Measurements from ENCODE around the gene NPHS1. TPM values are rescaled to one million over a fixed set of nuclear protein-coding genes. Genes with fewer than 3 reads are reported as not detected.

Gene NPHS1
- total RNA-seq, 4 donors from 2014 or later = not detected

DNA sequence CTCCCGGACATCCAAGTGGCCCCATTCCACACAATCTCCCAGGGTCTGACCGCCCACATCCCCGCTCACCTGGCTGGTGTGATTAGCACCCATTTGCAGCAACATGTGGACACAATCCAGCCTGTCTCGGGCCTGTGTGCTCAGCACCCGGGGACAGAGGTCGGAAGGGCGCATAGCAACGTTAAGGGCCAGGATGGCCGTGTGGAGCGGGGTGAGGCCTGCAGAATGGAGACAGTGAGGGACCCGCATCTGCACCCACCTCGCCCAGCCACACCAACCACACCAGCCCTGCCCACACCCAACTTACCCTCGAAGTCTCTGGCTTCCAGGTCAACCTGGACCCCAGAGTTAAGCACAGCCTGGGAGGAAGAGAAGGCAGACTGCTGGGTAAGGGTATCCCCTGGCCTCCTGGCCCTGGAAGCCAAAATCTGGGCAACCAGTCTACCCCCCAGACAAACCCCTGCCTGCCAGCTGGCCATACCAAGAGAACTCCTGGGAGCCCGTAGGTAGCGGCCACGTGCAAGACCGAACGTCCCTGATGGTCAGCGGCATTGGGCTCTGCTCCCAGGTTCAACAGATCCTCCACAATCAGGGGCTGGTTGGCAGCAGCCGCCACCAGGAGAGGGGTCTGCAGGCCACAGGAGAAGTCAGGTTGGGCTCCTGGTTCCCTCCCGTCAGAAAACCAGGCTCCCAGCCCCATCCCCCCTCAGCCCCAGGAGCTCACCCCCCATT lies 43.8 kb upstream of the NPHS1 start:
- TF ChIP-seq, protein P1, sequence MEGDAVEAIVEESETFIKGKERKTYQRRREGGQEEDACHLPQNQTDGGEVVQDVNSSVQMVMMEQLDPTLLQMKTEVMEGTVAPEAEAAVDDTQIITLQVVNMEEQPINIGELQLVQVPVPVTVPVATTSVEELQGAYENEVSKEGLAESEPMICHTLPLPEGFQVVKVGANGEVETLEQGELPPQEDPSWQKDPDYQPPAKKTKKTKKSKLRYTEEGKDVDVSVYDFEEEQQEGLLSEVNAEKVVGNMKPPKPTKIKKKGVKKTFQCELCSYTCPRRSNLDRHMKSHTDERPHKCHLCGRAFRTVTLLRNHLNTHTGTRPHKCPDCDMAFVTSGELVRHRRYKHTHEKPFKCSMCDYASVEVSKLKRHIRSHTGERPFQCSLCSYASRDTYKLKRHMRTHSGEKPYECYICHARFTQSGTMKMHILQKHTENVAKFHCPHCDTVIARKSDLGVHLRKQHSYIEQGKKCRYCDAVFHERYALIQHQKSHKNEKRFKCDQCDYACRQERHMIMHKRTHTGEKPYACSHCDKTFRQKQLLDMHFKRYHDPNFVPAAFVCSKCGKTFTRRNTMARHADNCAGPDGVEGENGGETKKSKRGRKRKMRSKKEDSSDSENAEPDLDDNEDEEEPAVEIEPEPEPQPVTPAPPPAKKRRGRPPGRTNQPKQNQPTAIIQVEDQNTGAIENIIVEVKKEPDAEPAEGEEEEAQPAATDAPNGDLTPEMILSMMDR (IDR thresholded peaks at IDR 0.05; ENCODE audit: low read depth) = no peak

DNA sequence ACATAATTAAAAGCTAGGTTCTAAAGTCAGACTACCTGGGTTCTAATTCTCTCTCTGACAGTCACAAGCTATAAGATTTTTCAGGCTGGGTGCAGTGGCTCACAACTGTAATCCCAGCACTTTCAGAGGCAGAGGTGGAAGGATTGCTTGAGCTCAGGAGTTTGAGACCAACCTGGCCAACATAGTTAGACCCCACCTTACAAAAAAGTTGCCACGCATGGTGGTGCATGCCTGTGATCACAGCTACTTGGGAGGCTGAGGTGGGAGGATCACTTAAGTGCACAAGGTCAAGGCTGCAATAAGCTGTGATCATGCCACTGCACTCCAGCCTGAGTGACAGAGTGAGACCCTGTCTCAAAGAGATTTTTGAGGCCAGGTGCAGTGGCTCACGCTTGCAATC lies 42.0 kb upstream of the NPHS1 start:
- TF ChIP-seq, protein P1 (IDR thresholded peaks at IDR 0.05; ENCODE audit: low read depth) = no peak

DNA sequence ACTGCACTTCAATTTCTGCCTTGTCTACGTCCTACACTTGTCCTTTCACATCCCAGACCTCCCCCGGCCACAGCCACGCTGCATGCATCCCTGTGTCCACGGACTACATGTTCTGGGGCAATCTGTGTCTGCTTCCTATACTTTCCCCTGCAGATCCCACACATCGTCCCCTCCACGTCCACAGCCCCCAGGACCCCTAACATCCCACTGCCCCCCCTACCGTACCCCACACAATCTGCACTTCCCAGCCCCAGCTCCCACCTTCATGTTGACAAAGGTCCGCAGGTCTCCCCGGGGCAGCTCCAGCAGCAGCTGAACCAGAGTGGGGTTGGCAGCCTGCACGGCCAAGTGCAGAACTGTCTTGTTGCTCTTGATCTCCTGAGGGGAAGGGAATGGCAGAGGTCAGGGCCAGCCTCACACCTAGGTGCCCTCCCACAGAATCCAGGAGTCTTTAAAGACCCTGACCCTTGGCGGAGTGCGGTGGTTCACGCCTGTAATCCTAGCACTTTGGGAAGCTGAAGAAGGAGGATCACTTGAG lies 37.9 kb upstream of the NPHS1 start:
- TF ChIP-seq, protein P1 (IDR thresholded peaks at IDR 0.05; ENCODE audit: low read depth) = no peak

DNA sequence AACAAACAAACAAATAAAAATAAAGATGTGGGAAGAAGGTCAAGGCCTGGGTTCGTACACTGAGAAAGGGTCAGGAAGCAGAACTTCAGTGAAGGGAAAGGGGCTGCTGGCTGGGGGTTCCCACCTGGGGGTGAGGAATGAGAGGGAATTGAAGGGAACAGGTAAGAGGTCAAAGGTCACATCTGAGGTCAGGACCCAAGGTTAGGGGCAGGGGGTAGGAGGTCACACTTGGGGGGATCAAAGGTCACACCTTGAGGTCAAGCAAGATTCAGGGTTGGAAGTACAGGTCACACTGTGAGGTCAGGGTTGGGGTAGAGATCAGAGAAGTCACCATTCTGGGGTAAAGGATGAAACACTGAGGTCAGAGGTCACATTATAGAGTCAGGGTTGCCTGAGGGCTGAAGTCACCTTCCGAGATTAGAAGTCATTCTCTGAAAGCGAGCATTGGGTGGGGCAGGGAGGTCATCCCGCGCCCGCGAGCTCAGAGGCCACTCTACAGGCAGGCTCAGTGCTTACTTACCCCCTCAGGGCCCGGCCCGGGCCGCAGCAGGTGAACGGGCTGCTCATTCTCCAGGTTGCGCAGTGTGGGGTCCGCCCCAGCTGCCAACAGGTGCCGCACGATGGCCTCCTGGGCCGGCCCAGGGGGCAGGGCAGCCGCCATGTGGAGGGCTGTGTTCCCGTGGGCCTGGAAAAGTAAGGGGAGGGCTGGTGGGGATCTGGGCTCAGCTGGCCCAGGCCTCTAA lies 37.2 kb upstream of the NPHS1 start:
- TF ChIP-seq, protein P1 (IDR thresholded peaks at IDR 0.05; ENCODE audit: low read depth) = no peak

DNA sequence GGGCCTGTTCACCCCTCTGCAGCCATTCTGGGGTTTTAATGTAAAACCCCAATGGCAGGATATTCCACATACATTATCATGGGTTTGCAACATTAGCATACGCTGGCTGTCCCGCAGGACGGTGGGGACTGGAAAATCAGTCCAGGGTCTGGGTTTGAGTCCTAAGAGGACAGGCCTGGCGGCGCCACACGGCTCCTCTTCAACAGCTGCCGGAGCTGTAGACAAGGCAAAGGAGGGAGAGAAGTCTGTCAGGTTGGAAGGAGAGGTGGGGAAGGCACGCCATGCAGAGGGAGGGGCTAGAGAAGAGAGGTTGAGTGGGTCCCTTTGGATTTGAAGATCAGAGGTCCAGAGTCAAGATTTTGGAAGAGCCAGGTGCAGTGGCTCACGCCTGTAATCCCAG lies 36.1 kb upstream of the NPHS1 start:
- TF ChIP-seq, protein P1 (IDR thresholded peaks at IDR 0.05; ENCODE audit: low read depth) = no peak

DNA sequence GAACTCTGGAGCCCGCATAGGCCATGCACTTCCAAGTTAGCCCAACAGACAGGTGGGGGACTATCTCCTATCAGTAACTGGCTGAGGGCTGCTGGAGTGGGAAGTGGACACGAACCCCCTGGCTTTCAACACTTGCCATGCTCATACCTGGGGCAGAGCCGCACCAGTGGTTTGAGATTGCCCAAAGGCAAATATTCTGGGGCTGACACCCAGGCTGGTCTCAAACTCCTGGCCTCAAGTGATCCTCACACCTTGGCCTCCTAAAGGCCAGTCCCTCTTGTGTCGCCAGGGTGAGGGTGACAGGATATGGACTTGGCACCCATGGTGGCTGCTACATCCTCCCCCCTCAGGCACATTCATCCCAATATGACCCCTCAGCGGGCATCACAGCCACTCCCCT lies 34.9 kb upstream of the NPHS1 start:
- TF ChIP-seq, protein P1 (IDR thresholded peaks at IDR 0.05; ENCODE audit: low read depth) = no peak

DNA sequence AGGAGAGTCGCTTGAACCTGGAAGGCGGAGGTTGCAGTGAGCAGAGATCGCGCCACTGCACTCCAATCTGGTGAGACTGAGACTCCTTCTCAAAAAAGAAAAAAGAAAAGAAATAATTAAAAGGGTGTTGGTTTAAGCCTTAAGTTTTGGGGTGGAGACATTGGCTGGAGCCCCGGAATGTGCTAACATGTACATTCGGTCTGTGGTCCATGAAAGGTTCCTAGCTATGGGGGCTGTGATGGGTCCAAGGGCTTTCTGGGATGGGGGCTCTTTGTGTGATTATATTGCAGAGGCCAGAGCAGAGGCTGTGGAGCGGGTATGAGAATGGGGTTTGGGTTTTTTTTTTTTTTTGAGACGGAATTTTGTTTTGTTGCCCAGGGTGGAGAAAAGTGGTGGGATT lies 33.6 kb upstream of the NPHS1 start:
- TF ChIP-seq, protein P1 (IDR thresholded peaks at IDR 0.05; ENCODE audit: low read depth) = no peak

Data from subcutaneous adipose tissue (tissue), 4 donors.